Psoas muscle (tissue), 8 donors: ENCODE measurements around the gene VAC14. TPM values are rescaled to one million over a fixed set of nuclear protein-coding genes. Genes with fewer than 3 reads are reported as not detected.

Experiments used
- ATAC-seq, 4 donors: fragments of 200-7000 bp; cut with Tn5 transposase; one replicate each; pipeline ENCODE4 v1.9.1; 2020; ENCODE audit warnings: moderate library complexity in 3 of 4, mild to moderate bottlenecking in 2 of 4
- DNase-seq, 2 donors: peaks; one replicate each; pipeline ENCODE4 v3.0.0-alpha.2; 2020
- H3K27ac ChIP-seq: fragments of 200-600 bp; one replicate; pipeline ENCODE4 v1.8.0; 2022
- H3K27me3 ChIP-seq, 3 donors: fragments of 200-600 bp in 1 of 3; one replicate each; pipeline versions ENCODE4 v1.6.1 to v1.8.0; 2013 to 2022; ENCODE audit warnings: low read length in 2 of 3, mild to moderate bottlenecking in 2 of 3, moderate library complexity in 1 of 3; ENCODE audit not compliant: insufficient read depth in 3 of 3
- H3K36me3 ChIP-seq, 2 donors: fragments of 200-600 bp in 1 of 2; one replicate each; pipeline versions ENCODE4 v1.6.1 to v1.8.0; 2013 to 2022; ENCODE audit warnings: low read depth in 1 of 2, mild to moderate bottlenecking in 1 of 2, moderate library complexity in 1 of 2; ENCODE audit not compliant: insufficient read depth in 1 of 2
- H3K4me1 ChIP-seq: fragments of 200-600 bp; one replicate; pipeline ENCODE4 v1.8.0; 2022
- H3K4me3 ChIP-seq: fragments of 200-600 bp; one replicate; pipeline ENCODE4 v1.8.0; 2022; ENCODE audit warnings: mild to moderate bottlenecking
- H3K9me3 ChIP-seq: fragments of 200-600 bp; one replicate; pipeline ENCODE4 v1.8.0; 2022
- WGBS, 3 donors: extraction: QIAGEN DNeasy Blood & Tissue Kit; methylation state at CpG; one replicate each; pipeline versions ENCODE4 v1.1.6 to v1.1.7; 2013; 5-methylcytosine and 5-hydroxymethylcytosine counted together
- intact Hi-C, 2 donors: fragments of 100-400 bp; cut with DNase I; formaldehyde crosslinking; loops; one replicate each; pipeline versions ENCODE4 v1.11.0 to v1.14.2; 2022
- polyA plus RNA-seq, 3 donors: library from polyadenylated mRNA; stranded (reverse); fragments of 200-250 nt; gene quantifications; one replicate each; pipeline ENCODE4 v1.2.3, GENCODE V29; 2013
- total RNA-seq, 4 donors: library from RNA; stranded (reverse); fragmentation: NEBNext Ultra II Directional in 2 of 4; extraction: Animal tissue kit (Norgen Biotek cat#: 25700) in 2 of 4; gene quantifications; one replicate each; pipeline versions ENCODE4 v1.2.1 to v1.2.4, GENCODE V29; 2021 to 2023
- TF ChIP-seq, protein P1 (sequence below): fragments of 200-600 bp; IDR thresholded peaks from one replicate; pipeline ENCODE4 v1.8.0; 2022; ENCODE audit warnings: antibody characterized with exemption
- donor health status: healthy with polysubstance abuse.
- donor health status: DM: no; HTN: no; CAD: no; lungs with moderate emphysema.
- donor health status: Bipolar disorder and iron deficiency.
- donor health status: healthy.
- donor health status: DM: yes; HTN: yes; CAD: no.
- donor health status: DM: no; HTN: no; CAD: no.
- donor health status: DM: no; HTN: no; CAD: no.
- donor health status: DM: yes; HTN: yes; CAD: no.

The VAC14 gene
- total and polyA plus RNA-seq, 7 donors = 19.9 to 24.3 (median 23.0) TPM

DNA sequence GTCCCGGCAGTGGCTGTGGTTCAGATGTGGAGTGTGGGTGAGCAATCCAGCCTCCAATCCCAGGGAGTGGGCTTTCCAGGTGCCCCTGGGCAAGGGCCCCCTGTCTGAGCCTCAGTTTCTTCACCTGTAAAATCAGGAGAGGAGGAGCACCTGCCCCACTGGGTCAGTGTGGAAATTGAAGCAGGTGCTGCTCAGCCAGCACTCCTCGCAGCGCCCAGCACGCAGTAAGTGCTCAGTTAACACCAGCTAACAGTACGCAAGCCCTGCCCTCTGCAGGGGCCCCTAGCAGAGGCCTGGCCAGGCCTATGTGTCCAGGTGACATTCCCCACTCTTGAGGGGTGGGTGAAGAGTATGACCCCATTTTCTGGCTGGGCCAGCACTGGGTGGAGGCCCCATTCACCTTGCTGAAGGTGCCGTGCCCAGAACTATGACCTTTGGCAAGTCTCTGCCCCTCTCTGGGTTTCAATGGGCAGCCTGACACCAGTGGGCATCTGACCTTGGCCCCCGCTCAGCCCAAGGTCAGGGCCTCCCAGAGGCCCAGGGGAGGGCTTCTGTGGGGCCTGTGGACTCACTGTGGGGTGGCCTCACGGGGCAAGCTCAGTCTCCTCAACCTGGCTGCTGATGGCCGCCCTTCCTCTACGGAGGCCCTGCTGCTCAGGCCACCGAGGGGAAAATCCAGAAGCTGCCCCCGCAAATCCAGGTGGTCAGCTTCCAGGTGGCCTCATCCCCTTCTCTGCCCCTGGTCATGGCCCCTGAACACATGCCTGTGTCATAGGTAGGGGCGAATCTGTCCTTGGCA lies 117.6 kb downstream of the VAC14 start:
- 71 to 89% (median 76%) methylated on average over 13 of the region's 13 CpGs for WGBS, 3 donors
- Histone ChIP-seq H3K9me3 (no peaks in the 10 kb centered on the region), H3K4me1 (peaks cover 59% of the 10 kb centered on the region), H3K4me3 (peak overlapping the region; percentile 91), H3K27me3 (no peaks in the 10 kb centered on the region), H3K27ac (peak overlapping the region; percentile 86), H3K36me3 (peaks cover 0 to 37% of the 10 kb centered on the region in 2 donors)
- intact Hi-C loops = loop anchor here in 1 of 2 donors (5.0 kb wide), 1 partner anchor 89 kb away; no protein-coding TSS in a partner anchor
- DNase-seq (peak; percentile 12 to 54), ATAC-seq (no peak)
- TF ChIP-seq, protein P1, sequence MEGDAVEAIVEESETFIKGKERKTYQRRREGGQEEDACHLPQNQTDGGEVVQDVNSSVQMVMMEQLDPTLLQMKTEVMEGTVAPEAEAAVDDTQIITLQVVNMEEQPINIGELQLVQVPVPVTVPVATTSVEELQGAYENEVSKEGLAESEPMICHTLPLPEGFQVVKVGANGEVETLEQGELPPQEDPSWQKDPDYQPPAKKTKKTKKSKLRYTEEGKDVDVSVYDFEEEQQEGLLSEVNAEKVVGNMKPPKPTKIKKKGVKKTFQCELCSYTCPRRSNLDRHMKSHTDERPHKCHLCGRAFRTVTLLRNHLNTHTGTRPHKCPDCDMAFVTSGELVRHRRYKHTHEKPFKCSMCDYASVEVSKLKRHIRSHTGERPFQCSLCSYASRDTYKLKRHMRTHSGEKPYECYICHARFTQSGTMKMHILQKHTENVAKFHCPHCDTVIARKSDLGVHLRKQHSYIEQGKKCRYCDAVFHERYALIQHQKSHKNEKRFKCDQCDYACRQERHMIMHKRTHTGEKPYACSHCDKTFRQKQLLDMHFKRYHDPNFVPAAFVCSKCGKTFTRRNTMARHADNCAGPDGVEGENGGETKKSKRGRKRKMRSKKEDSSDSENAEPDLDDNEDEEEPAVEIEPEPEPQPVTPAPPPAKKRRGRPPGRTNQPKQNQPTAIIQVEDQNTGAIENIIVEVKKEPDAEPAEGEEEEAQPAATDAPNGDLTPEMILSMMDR = no peak

DNA sequence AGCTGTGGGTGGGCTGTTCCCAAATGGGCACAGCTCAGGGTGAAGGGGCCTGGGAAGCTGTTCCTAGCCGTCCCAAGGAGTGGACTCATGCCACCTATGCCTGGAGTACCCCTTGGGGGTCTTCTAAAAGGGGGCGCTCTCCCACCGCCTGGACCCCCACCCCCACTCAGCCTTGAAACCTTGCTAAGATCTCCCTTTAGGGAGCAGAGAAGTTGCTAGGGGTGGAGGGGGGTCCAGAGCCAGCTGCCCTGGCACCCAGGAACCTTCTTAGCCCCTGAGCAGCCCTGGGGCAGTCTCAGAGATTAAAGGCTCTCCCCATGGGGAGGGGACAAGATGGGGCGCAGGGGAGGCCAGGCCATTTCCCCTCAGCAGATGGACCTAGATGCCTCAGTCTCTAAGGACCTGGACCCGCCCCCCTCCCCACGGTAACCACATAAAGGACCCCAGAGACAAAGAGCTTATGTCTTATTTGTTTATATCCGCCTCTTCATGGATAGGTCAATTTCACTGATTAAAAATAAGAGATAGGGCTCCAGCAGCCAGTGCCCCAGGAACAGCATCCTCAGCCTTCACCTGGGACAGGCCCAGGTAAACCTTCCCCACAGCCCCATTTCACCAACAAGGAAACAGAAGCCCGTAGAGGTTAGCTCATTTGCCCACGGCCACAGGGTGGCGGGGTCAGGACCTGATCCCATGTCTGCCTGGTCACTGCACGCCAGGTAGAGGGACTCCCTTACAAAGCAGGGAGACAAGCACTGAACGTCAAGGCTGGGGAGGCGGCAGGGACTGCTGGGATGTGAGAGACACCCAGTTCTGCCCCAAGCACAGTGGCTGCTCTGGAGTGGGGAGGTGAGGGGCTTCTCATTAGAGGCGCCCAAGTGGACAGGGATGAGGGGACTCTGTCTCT lies 118.5 kb downstream of the VAC14 start:
- no peaks in the 10 kb centered on the region for H3K9me3 ChIP-seq
- peak overlapping the region; percentile 91 for H3K4me3 ChIP-seq
- ATAC-seq = no peak
- 72 to 82% (median 75%) methylated on average over 14 of the region's 14 CpGs for WGBS, 3 donors
- H3K27me3 ChIP-seq = no peaks in the 10 kb centered on the region
- intact Hi-C loops = loop anchor here in 1 of 2 donors (5.0 kb wide), 1 partner anchor 90 kb away; no protein-coding TSS in a partner anchor
- TF ChIP-seq, protein P1 = no peak
- peak; percentile 15 to 55 for DNase-seq
- peaks cover 4 to 45% of the 10 kb centered on the region in 2 donors for H3K36me3 ChIP-seq
- peaks cover 51% of the 10 kb centered on the region for H3K4me1 ChIP-seq
- H3K27ac ChIP-seq = peak overlapping the region; percentile 86

DNA sequence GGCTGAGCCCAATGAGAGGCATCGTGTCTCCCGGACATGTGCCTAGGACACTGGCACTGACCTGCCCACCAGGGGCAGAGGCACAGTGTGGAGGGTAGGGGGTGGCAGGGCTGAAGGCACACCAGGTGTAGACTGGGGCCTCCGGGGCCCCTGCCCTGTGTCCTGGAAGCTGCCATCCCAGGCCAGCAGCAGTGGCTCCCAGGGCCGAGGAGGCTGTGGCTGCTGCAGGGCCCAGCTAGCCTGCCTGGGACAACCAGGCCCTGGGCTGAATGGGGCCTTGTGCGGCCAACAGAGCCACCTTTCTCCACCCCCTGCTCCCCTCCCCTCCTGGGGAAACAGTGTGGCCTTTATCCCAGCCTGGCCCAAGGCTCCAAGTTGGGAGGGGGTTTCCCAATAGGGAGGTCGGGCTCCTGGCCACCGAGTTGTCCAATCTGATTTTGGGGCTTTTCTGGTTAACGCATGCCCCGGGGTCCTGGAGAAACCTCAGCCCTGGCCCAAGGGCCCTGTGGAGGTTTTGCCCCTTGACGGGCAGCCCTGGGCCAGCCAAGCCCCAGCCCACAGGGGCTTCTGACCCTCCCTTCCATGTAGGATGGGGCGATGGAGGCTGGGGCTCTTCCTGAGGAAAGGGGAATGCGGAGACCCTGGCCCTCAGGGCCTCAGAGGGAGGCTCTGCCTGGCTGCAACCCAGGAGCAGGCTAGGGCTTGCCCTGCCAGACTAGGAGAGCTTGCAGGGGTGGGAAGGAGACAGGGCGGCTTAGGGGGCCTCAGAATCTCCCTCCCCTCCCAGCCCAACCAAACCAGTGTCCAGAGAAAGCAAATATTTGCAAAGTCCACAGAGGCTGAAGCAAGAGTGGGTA lies 119.3 kb downstream of the VAC14 start:
- ATAC-seq (no peak), DNase-seq (peak; percentile 9 to 45)
- intact Hi-C loops = loop anchor here (2.0 to 5.0 kb wide), 3 partner anchors 57 to 91 kb away; no protein-coding TSS in a partner anchor
- Histone ChIP-seq H3K4me3 (no peak overlapping the region), H3K27me3 (no peaks in the 10 kb centered on the region), H3K36me3 (peaks cover 4 to 54% of the 10 kb centered on the region in 2 donors), H3K27ac (peak overlapping the region; percentile 61), H3K4me1 (peaks cover 42% of the 10 kb centered on the region), H3K9me3 (no peaks in the 10 kb centered on the region)
- TF ChIP-seq, protein P1 = no peak
- 53 to 74% (median 67%) methylated on average over 13 of the region's 13 CpGs for WGBS, 3 donors
